Panc1 (cell line): ENCODE results near the gene APP. TPM values are rescaled to one million over a fixed set of nuclear protein-coding genes. Genes with fewer than 3 reads are reported as not detected.

Experiments
- ATAC-seq: fragments of 200-7000 bp; cut with Tn5 transposase; 2 replicates; pipeline ENCODE4 v1.9.1; 2020; ENCODE audit warnings: mild to moderate bottlenecking, moderate library complexity
- BruUV-seq: library from RNA; stranded (reverse); fragments of 400-500 nt; replicated peaks from 2 replicates; lab custom pipeline; 2021; lab: Mats Ljungman, UMichigan
- CTCF ChIA-PET: fragments of 300-600 bp; sonication (Branson Sonifier 250); formaldehyde crosslinking; loops from one replicate; lab custom pipeline; 2022; ENCODE audit warnings: antibody characterized with exemption; lab: Charles Lee
- POLR2A ChIA-PET: fragments of 300-600 bp; sonication (Branson Sonifier 250); formaldehyde crosslinking; loops from one replicate; lab custom pipeline; 2022; ENCODE audit warnings: antibody characterized with exemption; lab: Charles Lee
- DNase-seq: peaks from one replicate; pipeline ENCODE4 v3.0.0-alpha.2; 2010; ENCODE audit warnings: low read depth, low spot score
- H3K27ac ChIP-seq: 2 replicates; pipeline ENCODE4 v1.5.1; 2011; ENCODE audit warnings: mild to moderate bottlenecking, low read length, inconsistent platforms
- H3K27me3 ChIP-seq: fragments of 200-500 bp; sonication (Bioruptor generic); 2 replicates; pipeline ENCODE4 v1.6.0; 2014; ENCODE audit warnings: low read length, inconsistent platforms; ENCODE audit not compliant: control insufficient read depth, insufficient read depth
- H3K36me3 ChIP-seq: fragments of 200-500 bp; sonication (Bioruptor generic); 2 replicates; pipeline ENCODE4 v1.5.1; 2014; ENCODE audit warnings: inconsistent platforms, mild to moderate bottlenecking, low read length, moderate library complexity; ENCODE audit not compliant: control insufficient read depth, insufficient read depth
- H3K4me1 ChIP-seq: 2 replicates; pipeline ENCODE4 v1.5.1; 2011; ENCODE audit warnings: inconsistent platforms, mild to moderate bottlenecking, low read length, moderate library complexity; ENCODE audit not compliant: control insufficient read depth, insufficient read depth
- H3K4me3 ChIP-seq, 2 experiments: 2 replicates each; pipeline ENCODE4 v1.5.1; 2011 to 2012; ENCODE audit warnings: low read depth in 2 of 2, low read length in 2 of 2, mild to moderate bottlenecking in 2 of 2, inconsistent platforms in 1 of 2, moderate library complexity in 1 of 2
- H3K9me3 ChIP-seq: fragments of 200-500 bp; sonication (Bioruptor generic); 2 replicates; pipeline ENCODE4 v1.5.1; 2014; ENCODE audit warnings: low read depth, mild to moderate bottlenecking, inconsistent platforms, low read length, moderate library complexity; ENCODE audit not compliant: control insufficient read depth, insufficient read depth
- CTCF ChIP-seq: fragments of 450-650 bp; IDR thresholded peaks from 2 replicates; pipeline ENCODE4 v1.5.1; 2017; ENCODE audit warnings: mild to moderate bottlenecking
- POLR2AphosphoS5 ChIP-seq: IDR thresholded peaks from 2 replicates; pipeline ENCODE4 v1.6.1; 2012; ENCODE audit warnings: mild to moderate bottlenecking, low read depth, low read length, moderate library complexity
- REST ChIP-seq, 2 experiments: IDR thresholded peaks; 2 replicates each; pipeline ENCODE4 v1.6.1; 2011 to 2012; ENCODE audit warnings: low read depth in 2 of 2, control low read depth in 1 of 2, low read length in 1 of 2, mild to moderate bottlenecking in 1 of 2, moderate library complexity in 1 of 2; ENCODE audit not compliant: insufficient read depth in 1 of 2
- SIN3A ChIP-seq: IDR thresholded peaks from 2 replicates; pipeline ENCODE4 v1.6.1; 2012; ENCODE audit warnings: low read depth, mild to moderate bottlenecking, low read length, moderate library complexity, borderline replicate concordance; ENCODE audit not compliant: insufficient read depth
- TCF7L2 ChIP-seq: IDR thresholded peaks from 2 replicates; pipeline ENCODE4 v1.6.1; 2011; ENCODE audit warnings: mild to moderate bottlenecking, low read depth, low read length, inconsistent platforms
- in situ Hi-C: cut with HindIII; loops from 2 replicates; pipeline ENCODE4 v1.10.0; 2016; ENCODE audit warnings: low sequenced_read_pairs, low pct_unique_long_range_greater_than_20kb
- intact Hi-C: fragments of 100-400 bp; cut with micrococcal nuclease; formaldehyde crosslinking; loops from one replicate; pipeline ENCODE4 v1.10.0; 2022; ENCODE audit not compliant: unreplicated experiment
- total RNA-seq: library from RNA; stranded (reverse); gene quantifications from one replicate; pipeline ENCODE4 v1.2.1, GENCODE V29; 2021; ENCODE audit not compliant: unreplicated experiment

The APP gene
- total RNA-seq, 1 experiment from 2014 or later = 542 TPM

DNA sequence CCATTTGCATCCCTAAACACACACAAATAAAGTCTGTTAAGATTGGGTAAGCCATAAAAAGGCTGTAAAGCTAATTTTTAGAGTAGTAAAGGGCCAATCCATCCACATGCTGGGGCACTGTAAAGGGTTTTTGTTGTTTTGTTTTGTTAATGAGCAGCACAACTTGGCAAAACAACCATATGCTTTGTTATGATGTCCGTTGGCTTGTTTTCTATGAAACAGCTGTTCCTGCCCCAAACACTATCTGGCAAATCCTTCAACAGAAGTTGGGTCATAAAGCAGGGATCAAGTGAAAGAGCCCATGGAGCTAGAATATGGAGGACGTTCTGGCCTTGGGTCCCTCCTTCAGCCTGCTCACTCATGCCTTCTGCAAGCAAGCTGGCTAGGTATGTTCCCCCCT, 183.6 kb downstream of the APP start:
- H3K4me1 ChIP-seq = no peaks in the 10 kb centered on the region
- intact Hi-C loops (no loop called here), in situ Hi-C loops (no loop called here)
- ChIA-PET CTCF (no interaction called here), POLR2A (no interaction called here)
- H3K27me3 ChIP-seq = no peaks in the 10 kb centered on the region
- BruUV-seq = no TSS peak
- peaks cover 8% of the 10 kb centered on the region; the same call in 1 of the 2 replicates for H3K36me3 ChIP-seq
- no peaks in the 10 kb centered on the region for H3K9me3 ChIP-seq
- H3K27ac ChIP-seq = no peak overlapping the region
- no peak overlapping the region for H3K4me3 ChIP-seq
- no peak for DNase-seq
- TF ChIP-seq CTCF (no peak), POLR2AphosphoS5 (no peak), TCF7L2 (no peak), REST (IDR thresholded peaks at IDR 0.05; ENCODE audit: insufficient read depth in 1 of 2, low read depth in 2 of 2, low read length in 1 of 2) (no peak), SIN3A (no peak)
- ATAC-seq = no peak

DNA sequence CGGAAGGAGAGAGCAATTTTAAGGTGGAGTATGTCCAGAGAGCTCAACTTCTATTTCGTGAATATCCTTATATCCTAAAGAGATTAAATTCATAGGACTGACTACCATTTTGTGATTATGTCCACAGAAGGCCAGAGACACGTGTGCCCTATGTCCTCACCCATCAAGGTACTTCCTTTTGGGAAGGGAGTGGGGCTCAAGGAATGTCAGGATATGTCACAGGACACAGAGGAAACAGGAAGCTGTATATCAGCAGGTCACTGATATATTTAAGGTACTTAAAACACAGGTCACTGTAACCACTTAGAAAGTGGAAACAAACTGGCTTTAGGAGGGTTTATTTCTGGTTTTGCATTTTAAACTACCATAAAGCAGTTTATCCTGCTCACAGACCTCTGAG, 184.6 kb downstream of the APP start:
- Histone ChIP-seq H3K9me3 (no peaks in the 10 kb centered on the region), H3K4me3 (no peak overlapping the region), H3K27me3 (no peaks in the 10 kb centered on the region), H3K27ac (no peak overlapping the region), H3K36me3 (peaks cover 14% of the 10 kb centered on the region), H3K4me1 (no peaks in the 10 kb centered on the region)
- ATAC-seq (no peak), DNase-seq (no peak)
- intact Hi-C loops = no loop called here
- TF ChIP-seq CTCF = no peak
- TF ChIP-seq REST (IDR thresholded peaks at IDR 0.05; ENCODE audit: insufficient read depth in 1 of 2, low read depth in 2 of 2, low read length in 1 of 2) = no peak
- no peak for TF ChIP-seq POLR2AphosphoS5
- TF ChIP-seq SIN3A = no peak
- TF ChIP-seq TCF7L2 = no peak
- ChIA-PET CTCF (no interaction called here), POLR2A (no interaction called here)
- in situ Hi-C loops = no loop called here
- BruUV-seq = no TSS peak
